Natural killer cell treated with Interleukin-12 subunit alpha and Interleukin-12 subunit beta and Interleukin-15 and Interleukin-18, amount 100 ng/mL, for 72 hours (primary cell): Measurements from ENCODE around the gene NSF. TPM values are rescaled to one million over a fixed set of nuclear protein-coding genes. Genes with fewer than 3 reads are reported as not detected.

Source experiments
- total RNA-seq, 2 donors: library from RNA; stranded (reverse); gene quantifications; one replicate each; pipeline ENCODE4 v1.2.3, GENCODE V29; 2022

The NSF gene
- total RNA-seq, 2 donors from 2014 or later, result 56.5 to 62.3 TPM

Other genes starting within 250 kb of the NSF start
- gene ARL17B, start 228.9 kb upstream of the NSF start, total RNA-seq, result 10 to 100 TPM; 25.1 to 31.3 TPM
- 1 to 10 TPM; 7.8 to 8.6 TPM for gene LRRC37A2, start 78.2 kb upstream of the NSF start, total RNA-seq
- gene ARL17A, start 11.0 kb upstream of the NSF start, total RNA-seq, result 10 to 100 TPM; 17.0 to 29.1 TPM
- gene WNT3, start 228.0 kb downstream of the NSF start, total RNA-seq, result under 1 TPM; 0.20 to 0.29 TPM